GM23338 (cell line): ENCODE measurements around the gene CRYBA1. TPM values are rescaled to one million over a fixed set of nuclear protein-coding genes. Genes with fewer than 3 reads are reported as not detected.
A peak's percentile ranks its signal among the peaks of the same experiment; 100 is the strongest.

Experiments used
- ATAC-seq: fragments of 200-7000 bp; cut with Tn5 transposase; 3 replicates; pipeline ENCODE4 v1.9.1; 2020
- DNase-seq: peaks from one replicate; pipeline ENCODE4 v3.0.0-alpha.2; 2015; ENCODE audit warnings: low spot score
- H2AFZ ChIP-seq: fragments of 200-600 bp; sonication (generic); 2 replicates; pipeline ENCODE4 v1.8.0; 2016; ENCODE audit warnings: antibody characterized with exemption, mild to moderate bottlenecking, moderate library complexity
- H3F3A ChIP-seq: fragments of 200-600 bp; sonication (generic); replicated peaks from 2 replicates; pipeline ENCODE4 v1.8.0; 2017; ENCODE audit warnings: antibody characterized with exemption, mixed run types, low read depth
- H3K27ac ChIP-seq: fragments of 200-600 bp; sonication (generic); 2 replicates; pipeline ENCODE4 v1.6.1; 2016; ENCODE audit warnings: low read depth
- H3K27me3 ChIP-seq: fragments of 200-600 bp; sonication (generic); 2 replicates; pipeline ENCODE4 v1.8.0; 2016; ENCODE audit warnings: mild to moderate bottlenecking, mixed run types, moderate library complexity; ENCODE audit not compliant: insufficient read depth
- H3K36me3 ChIP-seq: fragments of 200-600 bp; sonication (generic); 2 replicates; pipeline ENCODE4 v1.8.0; 2016; ENCODE audit warnings: mild to moderate bottlenecking; ENCODE audit not compliant: insufficient read depth
- H3K4me1 ChIP-seq: fragments of 200-600 bp; sonication (generic); 2 replicates; pipeline ENCODE4 v1.8.0; 2016; ENCODE audit warnings: mild to moderate bottlenecking, moderate library complexity; ENCODE audit not compliant: insufficient read depth
- H3K4me2 ChIP-seq: fragments of 200-600 bp; sonication (generic); 2 replicates; pipeline ENCODE4 v1.7.1; 2017; ENCODE audit warnings: mixed run types
- H3K4me3 ChIP-seq: fragments of 200-600 bp; sonication (generic); 2 replicates; pipeline ENCODE4 v1.6.1; 2016; ENCODE audit warnings: mixed run types
- H3K79me2 ChIP-seq: fragments of 200-600 bp; sonication (generic); replicated peaks from 2 replicates; pipeline ENCODE4 v1.8.0; 2017; ENCODE audit warnings: mild to moderate bottlenecking; ENCODE audit not compliant: insufficient read depth
- H3K9me2 ChIP-seq: fragments of 200-600 bp; sonication (generic); 2 replicates; pipeline ENCODE4 v1.8.0; 2017; ENCODE audit not compliant: insufficient read depth
- H4K20me1 ChIP-seq: fragments of 200-600 bp; sonication (generic); replicated peaks from 2 replicates; pipeline ENCODE4 v1.8.0; 2017; ENCODE audit warnings: mild to moderate bottlenecking; ENCODE audit not compliant: insufficient read depth
- H3K27ac Mint-ChIP-seq: 2 replicates; pipeline ENCODE4 v1.8.0; 2020; ENCODE audit warnings: inconsistent platforms, mild to moderate bottlenecking, moderate library complexity, mixed read lengths
- H3K27me3 Mint-ChIP-seq: 3 replicates; pipeline ENCODE4 v1.8.0; 2022; ENCODE audit warnings: low read depth, mild to moderate bottlenecking, moderate library complexity, mixed read lengths, inconsistent platforms; ENCODE audit not compliant: insufficient read depth, poor library complexity
- H3K36me3 Mint-ChIP-seq: 3 replicates; pipeline ENCODE4 v1.8.0; 2021; ENCODE audit warnings: low read depth, mild to moderate bottlenecking, inconsistent platforms, moderate library complexity, mixed read lengths
- H3K4me1 Mint-ChIP-seq: 3 replicates; pipeline ENCODE4 v1.8.0; 2020; ENCODE audit warnings: mild to moderate bottlenecking, inconsistent platforms, mixed read lengths
- H3K4me3 Mint-ChIP-seq: 3 replicates; pipeline ENCODE4 v1.8.0; 2021; ENCODE audit warnings: moderate library complexity, mild to moderate bottlenecking, inconsistent platforms, mixed read lengths
- H3K9me3 Mint-ChIP-seq: 3 replicates; pipeline ENCODE4 v1.8.0; 2020; ENCODE audit warnings: moderate library complexity, mild to moderate bottlenecking, inconsistent platforms, mixed read lengths
- EZH2 ChIP-seq: fragments of 200-600 bp; sonication (generic); IDR thresholded peaks from one replicate; pipeline ENCODE4 v1.8.0; 2017; ENCODE audit warnings: antibody characterized with exemption, mild to moderate bottlenecking, low read depth; ENCODE audit not compliant: unreplicated experiment
- EZH2phosphoT487 ChIP-seq: fragments of 200-600 bp; sonication (generic); IDR thresholded peaks from one replicate; pipeline ENCODE4 v1.8.1; 2018; ENCODE audit warnings: antibody characterized with exemption; ENCODE audit not compliant: unreplicated experiment
- JUNB ChIP-seq: IDR thresholded peaks from one replicate; pipeline ENCODE4 v1.6.1; 2016; ENCODE audit warnings: antibody characterized with exemption; ENCODE audit not compliant: unreplicated experiment
- NANOG ChIP-seq: IDR thresholded peaks from 2 replicates; pipeline ENCODE4 v1.6.1; 2016; ENCODE audit warnings: antibody characterized with exemption, borderline replicate concordance
- POLR2AphosphoS5 ChIP-seq: IDR thresholded peaks from 2 replicates; pipeline ENCODE4 v1.6.1; 2016; ENCODE audit warnings: antibody characterized with exemption, low read depth
- ZNF114 ChIP-seq: fragments of 250-450 bp; sonication (Bioruptor Pico); IDR thresholded peaks from 2 replicates; pipeline ENCODE4 v1.5.0; 2020; ENCODE audit warnings: mild to moderate bottlenecking, moderate library complexity
- ZNF331 ChIP-seq: fragments of 250-450 bp; sonication (Bioruptor Pico); IDR thresholded peaks from 2 replicates; pipeline ENCODE4 v1.5.0; 2020; ENCODE audit warnings: low read depth, mild to moderate bottlenecking, moderate library complexity
- long read RNA-seq: library from polyadenylated mRNA; unstranded; transcript quantifications from one replicate; pipeline ENCODE4 v2.0.0, GENCODE V29; 2020; ENCODE audit not compliant: unreplicated experiment
- polyA plus RNA-seq: library from polyadenylated mRNA; unstranded; fragments of >200 nt; fragmentation: Nextera tagmentation; extraction: Ambion mirVana; gene quantifications from 2 replicates; pipeline ENCODE4 v1.2.1, GENCODE V29; 2016
- total RNA-seq: library from RNA; depleted of rRNA; stranded (reverse); fragments of >200 nt; shearing (Covaris generic); gene quantifications from 2 replicates; pipeline ENCODE4 v1.2.3, GENCODE V29; 2014; rRNA removed
- TF ChIP-seq, protein P1 (sequence below): IDR thresholded peaks from 2 replicates; pipeline ENCODE4 v1.6.1; 2016; ENCODE audit warnings: antibody characterized with exemption
- TF ChIP-seq, protein P2 (sequence below): IDR thresholded peaks from one replicate; pipeline ENCODE4 v1.6.1; 2018; ENCODE audit warnings: antibody characterized with exemption; ENCODE audit not compliant: unreplicated experiment
- TF ChIP-seq, protein P3 (sequence below): fragments of 250-450 bp; sonication (Bioruptor Pico); IDR thresholded peaks from 2 replicates; pipeline ENCODE4 v1.5.0; 2020; ENCODE audit warnings: mild to moderate bottlenecking, moderate library complexity
- TF ChIP-seq, protein P4 (sequence below), 2 experiments: fragments of 200-600 bp in 1 of 2; sonication (generic) in 1 of 2; conservative IDR thresholded peaks; 2 replicates each; pipeline versions ENCODE4 v1.5.1 to v1.6.1; 2016 to 2017; ENCODE audit warnings: antibody characterized with exemption in 2 of 2, low read depth in 2 of 2, mild to moderate bottlenecking in 2 of 2, moderate library complexity in 1 of 2

Gene CRYBA1, protein sequence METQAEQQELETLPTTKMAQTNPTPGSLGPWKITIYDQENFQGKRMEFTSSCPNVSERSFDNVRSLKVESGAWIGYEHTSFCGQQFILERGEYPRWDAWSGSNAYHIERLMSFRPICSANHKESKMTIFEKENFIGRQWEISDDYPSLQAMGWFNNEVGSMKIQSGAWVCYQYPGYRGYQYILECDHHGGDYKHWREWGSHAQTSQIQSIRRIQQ
- total RNA-seq (not detected in 2 replicates), polyA plus RNA-seq (not detected in 2 replicates)
- long read RNA-seq, result 0 reads

DNA sequence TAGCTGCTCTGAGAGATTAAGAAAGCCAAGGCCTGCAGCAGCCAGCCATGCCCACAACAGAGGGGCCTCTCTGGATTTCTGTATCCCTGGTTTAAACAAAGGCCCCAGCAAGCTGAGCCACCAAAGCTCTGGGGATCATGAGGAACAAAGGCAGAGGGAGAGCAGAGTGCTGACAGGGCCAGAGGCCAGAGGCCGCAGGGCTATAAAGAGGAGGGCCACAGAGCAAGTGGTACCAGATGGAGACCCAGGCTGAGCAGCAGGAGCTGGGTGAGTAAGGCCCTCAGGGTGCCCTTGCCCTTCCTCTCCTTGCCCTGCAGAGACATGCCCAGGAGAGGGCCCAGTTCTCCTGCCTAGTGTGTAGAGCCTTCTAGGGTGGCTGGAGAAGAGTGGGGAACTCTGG, at the start of gene CRYBA1:
Gene CRYBA1, plus strand, starts transcription at position 232 of the 400 bp plus-strand sequence. Its CDS starts 5 bp downstream, at position 237.
- TF ChIP-seq POLR2AphosphoS5 (no peak), EZH2phosphoT487 (no peak), JUNB (no peak), NANOG (no peak), EZH2 (no peak), ZNF331 (no peak), ZNF114 (CRISPR knock-in tag) (no peak)
- TF ChIP-seq, protein P1, sequence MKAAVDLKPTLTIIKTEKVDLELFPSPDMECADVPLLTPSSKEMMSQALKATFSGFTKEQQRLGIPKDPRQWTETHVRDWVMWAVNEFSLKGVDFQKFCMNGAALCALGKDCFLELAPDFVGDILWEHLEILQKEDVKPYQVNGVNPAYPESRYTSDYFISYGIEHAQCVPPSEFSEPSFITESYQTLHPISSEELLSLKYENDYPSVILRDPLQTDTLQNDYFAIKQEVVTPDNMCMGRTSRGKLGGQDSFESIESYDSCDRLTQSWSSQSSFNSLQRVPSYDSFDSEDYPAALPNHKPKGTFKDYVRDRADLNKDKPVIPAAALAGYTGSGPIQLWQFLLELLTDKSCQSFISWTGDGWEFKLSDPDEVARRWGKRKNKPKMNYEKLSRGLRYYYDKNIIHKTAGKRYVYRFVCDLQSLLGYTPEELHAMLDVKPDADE, result no peak
- TF ChIP-seq, protein P2, sequence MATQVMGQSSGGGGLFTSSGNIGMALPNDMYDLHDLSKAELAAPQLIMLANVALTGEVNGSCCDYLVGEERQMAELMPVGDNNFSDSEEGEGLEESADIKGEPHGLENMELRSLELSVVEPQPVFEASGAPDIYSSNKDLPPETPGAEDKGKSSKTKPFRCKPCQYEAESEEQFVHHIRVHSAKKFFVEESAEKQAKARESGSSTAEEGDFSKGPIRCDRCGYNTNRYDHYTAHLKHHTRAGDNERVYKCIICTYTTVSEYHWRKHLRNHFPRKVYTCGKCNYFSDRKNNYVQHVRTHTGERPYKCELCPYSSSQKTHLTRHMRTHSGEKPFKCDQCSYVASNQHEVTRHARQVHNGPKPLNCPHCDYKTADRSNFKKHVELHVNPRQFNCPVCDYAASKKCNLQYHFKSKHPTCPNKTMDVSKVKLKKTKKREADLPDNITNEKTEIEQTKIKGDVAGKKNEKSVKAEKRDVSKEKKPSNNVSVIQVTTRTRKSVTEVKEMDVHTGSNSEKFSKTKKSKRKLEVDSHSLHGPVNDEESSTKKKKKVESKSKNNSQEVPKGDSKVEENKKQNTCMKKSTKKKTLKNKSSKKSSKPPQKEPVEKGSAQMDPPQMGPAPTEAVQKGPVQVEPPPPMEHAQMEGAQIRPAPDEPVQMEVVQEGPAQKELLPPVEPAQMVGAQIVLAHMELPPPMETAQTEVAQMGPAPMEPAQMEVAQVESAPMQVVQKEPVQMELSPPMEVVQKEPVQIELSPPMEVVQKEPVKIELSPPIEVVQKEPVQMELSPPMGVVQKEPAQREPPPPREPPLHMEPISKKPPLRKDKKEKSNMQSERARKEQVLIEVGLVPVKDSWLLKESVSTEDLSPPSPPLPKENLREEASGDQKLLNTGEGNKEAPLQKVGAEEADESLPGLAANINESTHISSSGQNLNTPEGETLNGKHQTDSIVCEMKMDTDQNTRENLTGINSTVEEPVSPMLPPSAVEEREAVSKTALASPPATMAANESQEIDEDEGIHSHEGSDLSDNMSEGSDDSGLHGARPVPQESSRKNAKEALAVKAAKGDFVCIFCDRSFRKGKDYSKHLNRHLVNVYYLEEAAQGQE, result no peak
- TF ChIP-seq, protein P3, sequence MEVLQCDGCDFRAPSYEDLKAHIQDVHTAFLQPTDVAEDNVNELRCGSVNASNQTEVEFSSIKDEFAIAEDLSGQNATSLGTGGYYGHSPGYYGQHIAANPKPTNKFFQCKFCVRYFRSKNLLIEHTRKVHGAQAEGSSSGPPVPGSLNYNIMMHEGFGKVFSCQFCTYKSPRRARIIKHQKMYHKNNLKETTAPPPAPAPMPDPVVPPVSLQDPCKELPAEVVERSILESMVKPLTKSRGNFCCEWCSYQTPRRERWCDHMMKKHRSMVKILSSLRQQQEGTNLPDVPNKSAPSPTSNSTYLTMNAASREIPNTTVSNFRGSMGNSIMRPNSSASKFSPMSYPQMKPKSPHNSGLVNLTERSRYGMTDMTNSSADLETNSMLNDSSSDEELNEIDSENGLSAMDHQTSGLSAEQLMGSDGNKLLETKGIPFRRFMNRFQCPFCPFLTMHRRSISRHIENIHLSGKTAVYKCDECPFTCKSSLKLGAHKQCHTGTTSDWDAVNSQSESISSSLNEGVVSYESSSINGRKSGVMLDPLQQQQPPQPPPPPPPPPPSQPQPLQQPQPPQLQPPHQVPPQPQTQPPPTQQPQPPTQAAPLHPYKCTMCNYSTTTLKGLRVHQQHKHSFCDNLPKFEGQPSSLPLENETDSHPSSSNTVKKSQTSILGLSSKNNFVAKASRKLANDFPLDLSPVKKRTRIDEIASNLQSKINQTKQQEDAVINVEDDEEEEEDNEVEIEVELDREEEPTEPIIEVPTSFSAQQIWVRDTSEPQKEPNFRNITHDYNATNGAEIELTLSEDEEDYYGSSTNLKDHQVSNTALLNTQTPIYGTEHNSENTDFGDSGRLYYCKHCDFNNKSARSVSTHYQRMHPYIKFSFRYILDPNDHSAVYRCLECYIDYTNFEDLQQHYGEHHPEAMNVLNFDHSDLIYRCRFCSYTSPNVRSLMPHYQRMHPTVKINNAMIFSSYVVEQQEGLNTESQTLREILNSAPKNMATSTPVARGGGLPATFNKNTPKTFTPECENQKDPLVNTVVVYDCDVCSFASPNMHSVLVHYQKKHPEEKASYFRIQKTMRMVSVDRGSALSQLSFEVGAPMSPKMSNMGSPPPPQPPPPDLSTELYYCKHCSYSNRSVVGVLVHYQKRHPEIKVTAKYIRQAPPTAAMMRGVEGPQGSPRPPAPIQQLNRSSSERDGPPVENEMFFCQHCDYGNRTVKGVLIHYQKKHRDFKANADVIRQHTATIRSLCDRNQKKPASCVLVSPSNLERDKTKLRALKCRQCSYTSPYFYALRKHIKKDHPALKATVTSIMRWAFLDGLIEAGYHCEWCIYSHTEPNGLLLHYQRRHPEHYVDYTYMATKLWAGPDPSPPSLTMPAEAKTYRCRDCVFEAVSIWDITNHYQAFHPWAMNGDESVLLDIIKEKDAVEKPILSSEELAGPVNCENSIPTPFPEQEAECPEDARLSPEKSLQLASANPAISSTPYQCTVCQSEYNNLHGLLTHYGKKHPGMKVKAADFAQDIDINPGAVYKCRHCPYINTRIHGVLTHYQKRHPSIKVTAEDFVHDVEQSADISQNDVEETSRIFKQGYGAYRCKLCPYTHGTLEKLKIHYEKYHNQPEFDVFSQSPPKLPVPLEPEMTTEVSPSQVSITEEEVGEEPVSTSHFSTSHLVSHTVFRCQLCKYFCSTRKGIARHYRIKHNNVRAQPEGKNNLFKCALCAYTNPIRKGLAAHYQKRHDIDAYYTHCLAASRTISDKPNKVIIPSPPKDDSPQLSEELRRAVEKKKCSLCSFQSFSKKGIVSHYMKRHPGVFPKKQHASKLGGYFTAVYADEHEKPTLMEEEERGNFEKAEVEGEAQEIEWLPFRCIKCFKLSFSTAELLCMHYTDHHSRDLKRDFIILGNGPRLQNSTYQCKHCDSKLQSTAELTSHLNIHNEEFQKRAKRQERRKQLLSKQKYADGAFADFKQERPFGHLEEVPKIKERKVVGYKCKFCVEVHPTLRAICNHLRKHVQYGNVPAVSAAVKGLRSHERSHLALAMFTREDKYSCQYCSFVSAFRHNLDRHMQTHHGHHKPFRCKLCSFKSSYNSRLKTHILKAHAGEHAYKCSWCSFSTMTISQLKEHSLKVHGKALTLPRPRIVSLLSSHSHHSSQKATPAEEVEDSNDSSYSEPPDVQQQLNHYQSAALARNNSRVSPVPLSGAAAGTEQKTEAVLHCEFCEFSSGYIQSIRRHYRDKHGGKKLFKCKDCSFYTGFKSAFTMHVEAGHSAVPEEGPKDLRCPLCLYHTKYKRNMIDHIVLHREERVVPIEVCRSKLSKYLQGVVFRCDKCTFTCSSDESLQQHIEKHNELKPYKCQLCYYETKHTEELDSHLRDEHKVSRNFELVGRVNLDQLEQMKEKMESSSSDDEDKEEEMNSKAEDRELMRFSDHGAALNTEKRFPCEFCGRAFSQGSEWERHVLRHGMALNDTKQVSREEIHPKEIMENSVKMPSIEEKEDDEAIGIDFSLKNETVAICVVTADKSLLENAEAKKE, result no peak
- TF ChIP-seq, protein P4, sequence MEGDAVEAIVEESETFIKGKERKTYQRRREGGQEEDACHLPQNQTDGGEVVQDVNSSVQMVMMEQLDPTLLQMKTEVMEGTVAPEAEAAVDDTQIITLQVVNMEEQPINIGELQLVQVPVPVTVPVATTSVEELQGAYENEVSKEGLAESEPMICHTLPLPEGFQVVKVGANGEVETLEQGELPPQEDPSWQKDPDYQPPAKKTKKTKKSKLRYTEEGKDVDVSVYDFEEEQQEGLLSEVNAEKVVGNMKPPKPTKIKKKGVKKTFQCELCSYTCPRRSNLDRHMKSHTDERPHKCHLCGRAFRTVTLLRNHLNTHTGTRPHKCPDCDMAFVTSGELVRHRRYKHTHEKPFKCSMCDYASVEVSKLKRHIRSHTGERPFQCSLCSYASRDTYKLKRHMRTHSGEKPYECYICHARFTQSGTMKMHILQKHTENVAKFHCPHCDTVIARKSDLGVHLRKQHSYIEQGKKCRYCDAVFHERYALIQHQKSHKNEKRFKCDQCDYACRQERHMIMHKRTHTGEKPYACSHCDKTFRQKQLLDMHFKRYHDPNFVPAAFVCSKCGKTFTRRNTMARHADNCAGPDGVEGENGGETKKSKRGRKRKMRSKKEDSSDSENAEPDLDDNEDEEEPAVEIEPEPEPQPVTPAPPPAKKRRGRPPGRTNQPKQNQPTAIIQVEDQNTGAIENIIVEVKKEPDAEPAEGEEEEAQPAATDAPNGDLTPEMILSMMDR (conservative IDR thresholded peaks at IDR 0.05; ENCODE audit: low read depth in 2 of 2), result no peak
- Mint-ChIP-seq H3K9me3 (no peaks in the 10 kb centered on the region), H3K4me3 (no peak within 1 kb of the TSS; the same call in 2 of the 3 replicates), H3K27me3 (no peaks in the 10 kb centered on the region), H3K27ac (no peak within 1 kb of the TSS), H3K36me3 (no peaks in the 10 kb centered on the region), H3K4me1 (peaks cover 7% of the 10 kb centered on the region)
- Histone ChIP-seq H3K4me1 (peaks cover 2% of the 10 kb centered on the region; the same call in 1 of the 2 replicates), H3F3A (no peaks in the 10 kb centered on the region), H3K27me3 (no peaks in the 10 kb centered on the region), H3K79me2 (no peaks in the 10 kb centered on the region), H3K27ac (no peak within 1 kb of the TSS), H4K20me1 (0 out of 2 replicates have a peak, but pooled peaks cover 2% of the 10 kb centered on the region), H3K4me2 (no peak within 1 kb of the TSS), H3K4me3 (no peak within 1 kb of the TSS), H2AFZ (no peak within 1 kb of the TSS), H3K9me2 (no peaks in the 10 kb centered on the region; the same call in 1 of the 2 replicates), H3K36me3 (no peaks in the 10 kb centered on the region)
- ATAC-seq, result peak; percentile 56
- no peak for DNase-seq
